Esophagus squamous epithelium (tissue), 5 donors: ENCODE results near the gene ZFAND3. TPM values are rescaled to one million over a fixed set of nuclear protein-coding genes. Genes with fewer than 3 reads are reported as not detected.

Experiments used
- DNase-seq: peaks from one replicate; lab custom pipeline; 2025; lab: John Stamatoyannopoulos, UW
- H3K27ac ChIP-seq, 4 donors: fragments of 200-600 bp; sonication (generic); one replicate each; pipeline ENCODE4 v1.5.1; 2016 to 2019; ENCODE audit warnings: mild to moderate bottlenecking in 1 of 4
- H3K27me3 ChIP-seq, 4 donors: fragments of 200-600 bp; sonication (generic); 1 replicate in 3 of 4; 2 replicates in 1 of 4; pipeline versions ENCODE4 v1.5.1 to v1.6.0; 2017 to 2021; ENCODE audit warnings: antibody characterized with exemption in 1 of 4
- H3K36me3 ChIP-seq, 3 donors: fragments of 200-600 bp; sonication (generic); one replicate each; pipeline ENCODE4 v1.5.1; 2016 to 2019
- H3K4me1 ChIP-seq, 3 donors: fragments of 200-600 bp; sonication (generic); one replicate each; pipeline ENCODE4 v1.5.1; 2017 to 2019
- H3K4me3 ChIP-seq, 4 donors: fragments of 200-600 bp; sonication (generic); 1 replicate in 3 of 4; 2 replicates in 1 of 4; pipeline ENCODE4 v1.5.1; 2016 to 2019; ENCODE audit warnings: mild to moderate bottlenecking in 2 of 4, moderate library complexity in 1 of 4
- H3K9me3 ChIP-seq, 3 donors: fragments of 200-600 bp; sonication (generic); one replicate each; pipeline ENCODE4 v1.5.1; 2016 to 2019
- POLR2A ChIP-seq, 4 donors: fragments of 450-650 bp; IDR thresholded peaks; one replicate each; pipeline ENCODE4 v1.6.1; 2017; ENCODE audit warnings: antibody characterized with exemption in 4 of 4, mild to moderate bottlenecking in 4 of 4, moderate library complexity in 3 of 4
- WGBS, 2 donors: methylation state at CpG; one replicate each; pipeline ENCODE4 v1.1.5; 2018; 5-methylcytosine and 5-hydroxymethylcytosine counted together
- intact Hi-C: fragments of 100-400 bp; cut with DNase I; formaldehyde crosslinking; loops from one replicate; pipeline ENCODE4 v1.15.0; 2022
- total RNA-seq, 4 donors: library from RNA; depleted of rRNA; stranded (reverse); fragments of >200 nt; gene quantifications; one replicate each; pipeline ENCODE4 v1.1.0, GENCODE V29; 2016
- TF ChIP-seq, protein P1 (sequence below), 6 experiments: fragments of 450-650 bp in 4 of 6; fragments of 200-600 bp in 2 of 6; sonication (generic) in 2 of 6; IDR thresholded peaks; one replicate each; pipeline ENCODE4 v1.5.1; 2016 to 2019; ENCODE audit warnings: antibody characterized with exemption in 6 of 6, mild to moderate bottlenecking in 4 of 6, moderate library complexity in 4 of 6
- donor health status: DM: yes; HTN: yes; CAD: no.

The ZFAND3 gene
- total RNA-seq, 4 donors from 2014 or later: 15.7 to 23.8 (median 20.9) TPM

DNA sequence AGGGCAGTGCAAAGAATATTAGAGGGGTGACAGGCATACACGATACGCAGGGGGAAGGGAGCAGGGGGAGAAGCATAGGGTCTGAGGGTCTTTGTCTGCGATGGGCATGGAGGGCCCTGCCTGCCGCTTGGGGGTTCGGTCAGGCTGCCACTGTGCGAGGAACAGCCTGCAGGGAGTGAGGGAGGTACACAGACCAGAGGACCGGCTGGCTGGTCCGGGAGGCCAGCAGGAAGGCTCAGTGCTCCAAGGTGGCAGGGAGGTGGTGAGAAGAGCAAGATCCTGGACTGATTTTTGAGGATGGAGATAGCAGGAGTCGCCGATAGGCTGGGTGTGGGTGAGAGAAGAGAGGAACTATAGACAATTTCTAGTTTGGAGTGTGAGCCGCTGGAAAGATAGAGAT lies 338.4 kb downstream of the ZFAND3 start:
- H3K27ac ChIP-seq: no peak overlapping the region
- H3K9me3 ChIP-seq: no peaks in the 10 kb centered on the region
- DNase-seq: no peak
- intact Hi-C loops: no loop called here
- H3K4me1 ChIP-seq: no peaks in the 10 kb centered on the region
- H3K27me3 ChIP-seq: no peaks in the 10 kb centered on the region
- H3K36me3 ChIP-seq: peaks cover 0 to 27% (median 2%) of the 10 kb centered on the region in 3 donors
- TF ChIP-seq, protein P1, sequence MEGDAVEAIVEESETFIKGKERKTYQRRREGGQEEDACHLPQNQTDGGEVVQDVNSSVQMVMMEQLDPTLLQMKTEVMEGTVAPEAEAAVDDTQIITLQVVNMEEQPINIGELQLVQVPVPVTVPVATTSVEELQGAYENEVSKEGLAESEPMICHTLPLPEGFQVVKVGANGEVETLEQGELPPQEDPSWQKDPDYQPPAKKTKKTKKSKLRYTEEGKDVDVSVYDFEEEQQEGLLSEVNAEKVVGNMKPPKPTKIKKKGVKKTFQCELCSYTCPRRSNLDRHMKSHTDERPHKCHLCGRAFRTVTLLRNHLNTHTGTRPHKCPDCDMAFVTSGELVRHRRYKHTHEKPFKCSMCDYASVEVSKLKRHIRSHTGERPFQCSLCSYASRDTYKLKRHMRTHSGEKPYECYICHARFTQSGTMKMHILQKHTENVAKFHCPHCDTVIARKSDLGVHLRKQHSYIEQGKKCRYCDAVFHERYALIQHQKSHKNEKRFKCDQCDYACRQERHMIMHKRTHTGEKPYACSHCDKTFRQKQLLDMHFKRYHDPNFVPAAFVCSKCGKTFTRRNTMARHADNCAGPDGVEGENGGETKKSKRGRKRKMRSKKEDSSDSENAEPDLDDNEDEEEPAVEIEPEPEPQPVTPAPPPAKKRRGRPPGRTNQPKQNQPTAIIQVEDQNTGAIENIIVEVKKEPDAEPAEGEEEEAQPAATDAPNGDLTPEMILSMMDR (IDR thresholded peaks at IDR 0.05): no peak
- TF ChIP-seq POLR2A (IDR thresholded peaks at IDR 0.05): no peak
- no peak overlapping the region for H3K4me3 ChIP-seq
- 91 to 97% methylated on average over 11 of the region's 11 CpGs for WGBS, 2 donors

GRCh38 chr6:38158762-38159350 lies 339.3 kb downstream of the ZFAND3 start:
- Histone ChIP-seq H3K27ac (no peak overlapping the region), H3K36me3 (peaks cover 0 to 18% (median 0%) of the 10 kb centered on the region in 3 donors), H3K27me3 (no peaks in the 10 kb centered on the region), H3K4me3 (no peak overlapping the region), H3K9me3 (no peaks in the 10 kb centered on the region), H3K4me1 (no peaks in the 10 kb centered on the region)
- TF ChIP-seq, protein P1 (IDR thresholded peaks at IDR 0.05): no peak
- no peak for TF ChIP-seq POLR2A (IDR thresholded peaks at IDR 0.05)
- WGBS, 2 donors: 86 to 91% methylated on average over 13 to 14 of the region's 14 CpGs
- intact Hi-C loops: no loop called here
- no peak for DNase-seq

- Histone ChIP-seq H3K36me3 (peaks cover 0 to 10% (median 0%) of the 10 kb centered on the region in 3 donors), H3K4me1 (no peaks in the 10 kb centered on the region), H3K27me3 (no peaks in the 10 kb centered on the region), H3K4me3 (no peak overlapping the region), H3K27ac (no peak overlapping the region), H3K9me3 (no peaks in the 10 kb centered on the region)
- DNase-seq: no peak
- TF ChIP-seq, protein P1 (IDR thresholded peaks at IDR 0.05): no peak
- TF ChIP-seq POLR2A (IDR thresholded peaks at IDR 0.05): no peak
- intact Hi-C loops: no loop called here
- WGBS, 2 donors: 82 to 95% methylated on average over 7 to 8 of the region's 8 CpGs
Observed at GRCh38 chr6:38159596-38159995, 340.1 kb downstream of the ZFAND3 start.

DNA sequence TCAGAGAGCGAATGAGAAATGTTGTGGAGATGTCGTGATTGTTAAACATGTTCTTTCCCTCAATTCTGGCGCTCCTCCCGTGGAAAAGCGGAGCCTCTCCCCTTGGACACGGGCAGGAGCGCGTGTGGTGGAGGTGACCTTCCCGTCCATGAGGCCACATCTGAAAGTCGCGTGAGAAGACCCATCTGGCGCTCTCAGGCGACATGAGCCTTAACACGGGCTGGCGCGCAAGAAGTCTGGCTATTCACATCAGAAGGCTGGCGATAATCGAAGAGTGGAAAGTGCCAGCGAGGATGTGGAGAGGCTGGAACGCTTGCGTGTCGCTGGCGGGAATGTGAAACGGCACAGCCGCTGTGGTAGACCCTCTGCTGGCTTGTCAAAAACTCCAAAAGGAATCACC lies 341.3 kb downstream of the ZFAND3 start:
- TF ChIP-seq, protein P1 (IDR thresholded peaks at IDR 0.05): no peak
- no peak for TF ChIP-seq POLR2A (IDR thresholded peaks at IDR 0.05)
- Histone ChIP-seq H3K27ac (no peak overlapping the region), H3K9me3 (no peaks in the 10 kb centered on the region), H3K36me3 (no peaks in the 10 kb centered on the region), H3K27me3 (no peaks in the 10 kb centered on the region), H3K4me3 (no peak overlapping the region), H3K4me1 (no peaks in the 10 kb centered on the region)
- intact Hi-C loops: no loop called here
- WGBS, 2 donors: 89 to 96% methylated on average over 11 to 14 of the region's 25 CpGs
- DNase-seq: no peak

GRCh38 chr6:38161331-38161730 lies 341.8 kb downstream of the ZFAND3 start:
- H3K9me3 ChIP-seq: no peaks in the 10 kb centered on the region
- intact Hi-C loops: no loop called here
- no peaks in the 10 kb centered on the region for H3K27me3 ChIP-seq
- DNase-seq: no peak
- TF ChIP-seq, protein P1 (IDR thresholded peaks at IDR 0.05): no peak
- TF ChIP-seq POLR2A (IDR thresholded peaks at IDR 0.05): no peak
- no peak overlapping the region for H3K27ac ChIP-seq
- H3K4me3 ChIP-seq: no peak overlapping the region
- no peaks in the 10 kb centered on the region for H3K36me3 ChIP-seq
- H3K4me1 ChIP-seq: no peaks in the 10 kb centered on the region
- 91 to 93% methylated on average over 13 to 15 of the region's 15 CpGs for WGBS, 2 donors
